C4-2B (cell line): Measurements from ENCODE around the gene FRMD5.

Experiments
- CTCF ChIP-seq: fragments of 450-650 bp; conservative IDR thresholded peaks from 2 replicates; pipeline ENCODE4 v1.5.1; 2017; ENCODE audit warnings: mild to moderate bottlenecking
- ZFX ChIP-seq: fragments of 450-650 bp; IDR thresholded peaks from 2 replicates; pipeline ENCODE4 v1.6.1; 2017

- no peak for TF ChIP-seq CTCF
- no peak for TF ChIP-seq ZFX
Measured at GRCh38 chr15:43941071-43941470, 254.0 kb downstream of the FRMD5 start.
